Common myeloid progenitor, CD34-positive (primary cell): ENCODE data around the gene REPIN1.

ENCODE experiments used
- CTCF ChIA-PET: fragments of 350-600 bp; sonication (Branson Sonifier 250); formaldehyde crosslinking; loops from one replicate; lab custom pipeline; 2021; ENCODE audit warnings: antibody characterized with exemption; lab: Charles Lee
- POLR2A ChIA-PET: fragments of 350-600 bp; sonication (Branson Sonifier 250); formaldehyde crosslinking; loops from one replicate; lab custom pipeline; 2021; ENCODE audit warnings: antibody characterized with exemption; lab: Charles Lee
- DNase-seq, 3 donors: peaks; one replicate each; pipeline versions ENCODE4 v3.0.0 to v3.0.0-alpha.2; 2013
- H3K27ac ChIP-seq, 2 experiments: 1 replicate in 1 of 2; 2 replicates in 1 of 2; pipeline ENCODE4 v1.7.0; 2013; ENCODE audit warnings: inconsistent platforms in 2 of 2, low read length in 2 of 2, mild to moderate bottlenecking in 2 of 2, low read depth in 1 of 2, moderate library complexity in 1 of 2; ENCODE audit not compliant: severe bottlenecking in 2 of 2, insufficient read depth in 1 of 2, poor library complexity in 1 of 2
- H3K27me3 ChIP-seq, 5 experiments: replicated peaks in 2 of 5; 1 replicate in 3 of 5; 2 replicates in 2 of 5; pipeline versions ENCODE4 v1.6.1 to v1.7.0; 2013; ENCODE audit warnings: low read length in 4 of 5, mild to moderate bottlenecking in 2 of 5, moderate library complexity in 2 of 5, inconsistent platforms in 1 of 5; ENCODE audit not compliant: insufficient read depth in 5 of 5, control insufficient read depth in 4 of 5
- H3K36me3 ChIP-seq, 4 experiments: 1 replicate in 2 of 4; 2 replicates in 2 of 4; pipeline versions ENCODE4 v1.6.1 to v1.7.0; 2013; ENCODE audit warnings: low read length in 3 of 4, control low read depth in 1 of 4, mild to moderate bottlenecking in 1 of 4; ENCODE audit not compliant: control insufficient read depth in 4 of 4, insufficient read depth in 4 of 4
- H3K4me1 ChIP-seq, 4 experiments: 1 replicate in 3 of 4; 2 replicates in 1 of 4; pipeline versions ENCODE4 v1.6.1 to v1.7.1; 2013; ENCODE audit warnings: low read length in 3 of 4, mild to moderate bottlenecking in 3 of 4, control low read depth in 1 of 4, inconsistent platforms in 1 of 4, moderate library complexity in 1 of 4; ENCODE audit not compliant: control insufficient read depth in 4 of 4, insufficient read depth in 4 of 4; ENCODE audit errors: control extremely low read depth in 1 of 4
- H3K4me3 ChIP-seq, 7 experiments: 1 replicate in 4 of 7; 2 replicates in 3 of 7; pipeline versions ENCODE4 v1.5.1 to v1.7.0; 2013; ENCODE audit warnings: mild to moderate bottlenecking in 7 of 7, low read length in 6 of 7, moderate library complexity in 6 of 7, inconsistent platforms in 2 of 7, low read depth in 2 of 7, control low read depth in 1 of 7; ENCODE audit not compliant: insufficient read depth in 4 of 7, control insufficient read depth in 1 of 7; ENCODE audit errors: extremely low read depth in 1 of 7
- H3K9me3 ChIP-seq, 5 experiments: 1 replicate in 4 of 5; 2 replicates in 1 of 5; pipeline versions ENCODE4 v1.6.1 to v1.7.1; 2013; ENCODE audit warnings: low read length in 4 of 5, mild to moderate bottlenecking in 2 of 5, inconsistent platforms in 1 of 5, low read depth in 1 of 5, moderate library complexity in 1 of 5; ENCODE audit not compliant: control insufficient read depth in 4 of 5, insufficient read depth in 2 of 5; ENCODE audit errors: control extremely low read depth in 1 of 5
- WGBS: methylation state at CpG from one replicate; pipeline ENCODE4 v1.1.5; 2013; ENCODE audit not compliant: insufficient coverage; 5-methylcytosine and 5-hydroxymethylcytosine counted together

REPIN1 gene

DNA sequence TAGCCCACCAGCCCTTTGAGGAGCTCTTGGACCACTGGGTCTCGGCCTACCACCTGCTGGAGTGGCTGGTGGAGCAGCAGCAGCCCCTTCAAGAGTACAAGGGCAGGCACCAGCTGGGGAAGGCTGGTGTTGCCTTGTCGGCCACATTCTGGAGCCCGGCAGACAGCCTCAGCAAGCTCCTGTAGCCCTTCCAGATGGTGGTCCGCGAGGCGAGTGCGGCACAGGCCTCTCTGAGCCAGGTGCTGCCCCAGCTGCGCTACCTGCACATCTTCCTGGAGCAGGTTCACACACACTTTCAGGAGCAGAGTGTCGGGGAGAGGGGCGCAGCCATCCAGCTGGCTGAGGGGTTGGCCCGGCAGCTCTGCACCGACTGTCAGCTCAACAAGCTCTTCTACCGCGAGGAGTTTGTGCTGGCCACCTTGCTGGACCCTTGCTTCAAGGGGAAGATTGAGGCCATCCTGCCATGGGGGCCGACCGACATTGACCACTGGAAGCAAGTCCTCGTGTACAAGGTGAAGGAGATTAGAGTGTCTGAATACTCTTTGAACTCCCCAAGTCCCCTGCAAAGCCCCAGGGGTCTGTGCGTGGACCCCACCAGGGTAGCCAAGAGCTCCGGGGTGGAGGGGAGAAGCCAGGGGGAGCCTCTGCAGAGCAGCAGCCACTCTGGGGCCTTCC is 38.3 kb upstream of the REPIN1 start:
- Histone ChIP-seq H3K27me3 (no peaks in the 10 kb centered on the region), H3K4me1 (peaks cover 0 to under 1% (median 0%) of the 10 kb centered on the region in 4 experiments), H3K4me3 (no peak overlapping the region), H3K36me3 (peaks cover 16 to 66% (median 52%) of the 10 kb centered on the region in 4 experiments), H3K27ac (no peak overlapping the region), H3K9me3 (no peaks in the 10 kb centered on the region)
- ChIA-PET POLR2A (no interaction called here), CTCF (interaction anchor here (0.6 to 1.3 kb wide), 4 partner anchors 13 to 119 kb away, joined by 3 read pairs; no protein-coding TSS in a partner anchor)
- WGBS, result 98% methylated on average over 16 of the region's 19 CpGs
- DNase-seq, result no peak

DNA sequence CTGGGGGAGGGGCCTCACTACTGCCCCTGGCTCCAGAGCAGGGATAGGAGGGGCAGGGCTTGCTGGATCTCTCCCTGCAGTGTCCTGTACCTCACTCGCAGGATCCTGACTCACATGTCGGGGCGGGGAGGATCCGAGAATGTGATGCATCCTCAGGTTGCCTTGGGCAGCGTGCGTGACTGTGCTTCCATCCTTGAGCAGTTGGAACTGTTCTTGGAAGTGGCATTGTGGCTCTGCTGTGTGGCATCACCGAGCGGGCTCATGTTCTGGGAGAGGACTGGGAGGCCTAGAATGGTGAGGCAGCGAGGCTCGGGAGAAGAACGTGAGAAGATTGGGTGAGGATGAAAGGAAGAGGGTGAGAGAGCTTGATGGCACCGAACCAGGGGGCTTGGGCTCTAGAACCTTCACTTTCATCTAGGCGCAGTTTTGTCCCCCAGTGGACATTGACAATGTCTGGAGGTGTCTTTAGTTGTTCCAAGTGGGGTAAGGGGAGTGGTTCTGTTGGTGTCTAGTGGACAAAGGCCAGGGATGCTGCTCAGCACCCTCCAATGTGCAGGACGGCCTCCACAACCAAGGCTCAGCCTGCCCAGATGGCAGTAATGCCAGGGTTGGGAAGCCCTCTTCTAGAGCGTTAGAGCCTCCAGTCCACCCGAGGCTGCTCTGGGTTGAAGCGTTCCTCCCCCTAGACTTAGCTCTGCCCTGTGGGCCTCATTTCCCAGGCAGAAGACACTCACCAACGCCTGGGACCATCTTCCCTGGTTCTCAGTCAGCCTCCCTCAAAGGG is 35.6 kb upstream of the REPIN1 start:
- Histone ChIP-seq H3K36me3 (peaks cover 7 to 59% (median 45%) of the 10 kb centered on the region in 4 experiments), H3K4me1 (no peaks in the 10 kb centered on the region), H3K27me3 (no peaks in the 10 kb centered on the region), H3K4me3 (no peak overlapping the region), H3K9me3 (no peaks in the 10 kb centered on the region), H3K27ac (no peak overlapping the region)
- CTCF ChIA-PET, result no interaction called here
- POLR2A ChIA-PET, result no interaction called here
- WGBS, result 98% methylated on average over 15 of the region's 18 CpGs
- no peak for DNase-seq

DNA sequence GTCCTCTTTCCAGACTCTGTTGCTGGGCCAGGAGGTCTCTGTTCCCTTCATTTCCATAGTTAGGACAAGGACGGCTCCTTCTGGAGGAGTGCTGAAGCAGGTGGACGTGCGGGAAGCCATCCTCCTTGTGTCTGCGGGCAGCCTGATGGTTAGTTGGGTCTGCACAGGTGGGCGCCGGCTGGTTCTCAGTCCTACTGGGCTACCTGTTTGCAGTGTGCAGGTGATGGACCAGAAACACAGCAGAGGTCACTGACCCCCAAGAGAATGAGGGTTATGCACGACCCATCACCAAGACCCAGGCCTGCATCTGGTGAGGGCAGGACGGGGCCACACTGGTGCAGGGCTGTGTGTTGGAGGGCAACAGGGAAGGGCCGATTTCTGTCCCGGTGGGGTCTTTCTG is 35.0 kb upstream of the REPIN1 start:
- H3K4me1 ChIP-seq, result peaks cover 0 to 4% (median under 1%) of the 10 kb centered on the region in 4 experiments
- H3K4me3 ChIP-seq, result no peak overlapping the region
- no peak overlapping the region for H3K27ac ChIP-seq
- ChIA-PET CTCF (interaction anchor here (0.7 kb wide), 1 partner anchor 73 kb away, joined by 3 read pairs; no protein-coding TSS in a partner anchor), POLR2A (no interaction called here)
- no peaks in the 10 kb centered on the region for H3K27me3 ChIP-seq
- peaks cover 4 to 54% (median 39%) of the 10 kb centered on the region in 4 experiments for H3K36me3 ChIP-seq
- DNase-seq, result no peak
- no peaks in the 10 kb centered on the region for H3K9me3 ChIP-seq
- 95% methylated on average over 10 of the region's 10 CpGs for WGBS

DNA sequence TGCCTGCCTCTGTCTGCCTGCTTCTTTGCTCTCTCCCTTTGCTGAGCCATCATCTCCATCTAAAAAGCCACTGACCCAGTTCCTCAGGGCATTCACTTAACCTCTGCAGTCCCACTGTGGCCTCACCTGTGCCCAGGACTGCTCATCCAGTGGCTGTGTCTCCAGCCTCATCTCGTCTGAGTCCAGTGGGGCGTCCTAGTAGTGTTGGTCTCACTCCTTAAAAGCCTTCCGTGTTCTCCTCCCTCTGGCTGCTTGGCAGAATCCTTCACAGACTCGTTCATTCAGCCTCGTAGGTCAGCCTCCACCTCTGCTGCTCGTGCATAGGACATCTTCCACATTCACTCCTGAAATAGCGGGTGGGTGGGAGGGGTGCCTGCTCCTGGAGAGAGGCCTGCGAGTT is 34.5 kb upstream of the REPIN1 start:
- ChIA-PET POLR2A (no interaction called here), CTCF (interaction anchor here (0.7 kb wide), 1 partner anchor 73 kb away, joined by 3 read pairs; no protein-coding TSS in a partner anchor)
- H3K27me3 ChIP-seq, result no peaks in the 10 kb centered on the region
- no peak overlapping the region for H3K27ac ChIP-seq
- peaks cover 0 to 8% (median 3%) of the 10 kb centered on the region in 4 experiments for H3K4me1 ChIP-seq
- no peak overlapping the region for H3K4me3 ChIP-seq
- H3K36me3 ChIP-seq, result peaks cover 4 to 50% (median 35%) of the 10 kb centered on the region in 4 experiments
- 100% methylated on average over 6 of the region's 8 CpGs for WGBS
- DNase-seq, result no peak
- H3K9me3 ChIP-seq, result no peaks in the 10 kb centered on the region

DNA sequence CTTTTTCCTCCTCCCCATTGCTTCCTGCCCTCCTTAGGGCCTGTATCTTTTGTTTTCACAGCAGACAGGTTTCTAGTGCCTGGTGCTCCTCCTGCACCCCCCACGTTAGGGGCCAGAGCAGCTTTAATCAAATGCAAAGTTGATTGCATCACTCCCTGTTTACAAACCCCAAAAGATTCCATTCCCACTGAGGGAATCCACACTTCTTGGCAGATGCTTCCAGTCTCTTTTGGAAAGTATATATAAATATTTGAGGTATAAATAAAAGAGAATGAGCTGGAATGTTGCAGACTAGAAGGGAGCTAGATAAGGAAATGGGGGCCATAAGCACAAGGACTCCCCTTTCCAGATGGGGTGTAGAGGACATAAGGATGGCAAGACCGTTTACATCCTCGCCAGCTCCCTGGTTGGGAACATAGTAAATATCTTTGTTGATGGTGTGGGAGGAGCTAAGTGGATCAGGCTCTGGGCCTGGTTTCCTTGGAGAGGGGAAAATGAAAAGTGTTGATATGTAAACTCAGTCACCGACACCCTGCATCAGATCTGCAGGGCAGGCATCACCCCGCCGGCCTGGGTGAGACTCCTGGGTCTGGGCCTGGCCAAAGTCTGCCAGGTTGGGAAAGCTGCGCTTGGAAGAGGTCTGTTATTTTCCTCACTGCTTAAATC is 33.4 kb upstream of the REPIN1 start:
- 98% methylated on average over 6 of the region's 7 CpGs for WGBS
- DNase-seq, result no peak
- POLR2A ChIA-PET, result interaction anchor here (0.6 kb wide), 1 partner anchor 23 kb away, joined by 3 read pairs; no protein-coding TSS in a partner anchor
- Histone ChIP-seq H3K36me3 (peaks cover 0 to 38% (median 26%) of the 10 kb centered on the region in 4 experiments), H3K27me3 (peaks cover 0 to 6% (median 0%) of the 10 kb centered on the region in 5 experiments), H3K9me3 (no peaks in the 10 kb centered on the region), H3K4me3 (no peak overlapping the region), H3K27ac (no peak overlapping the region), H3K4me1 (peaks cover 2 to 20% (median 14%) of the 10 kb centered on the region in 4 experiments)
- CTCF ChIA-PET, result interaction anchor here (1.0 to 1.7 kb wide), 3 partner anchors 9 to 114 kb away, joined by 3 to 6 read pairs (median 5); no protein-coding TSS in a partner anchor

DNA sequence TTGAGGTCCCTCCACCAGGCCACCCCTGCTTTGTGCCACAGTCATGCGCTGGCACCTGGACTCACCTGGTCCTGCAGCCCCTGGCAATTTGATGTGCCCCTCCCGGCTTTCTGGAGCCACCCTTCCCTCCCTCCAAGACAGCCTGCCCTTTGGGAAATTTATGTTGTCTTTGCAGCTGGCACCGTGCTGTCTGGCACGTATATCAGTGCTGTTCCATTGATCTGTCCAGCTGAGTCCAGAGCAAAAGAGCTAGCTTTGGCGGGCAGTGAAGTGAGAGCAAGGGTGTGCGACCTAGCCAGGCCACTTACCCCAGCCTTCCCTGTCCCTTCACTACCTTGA is 32.9 kb upstream of the REPIN1 start:
- H3K27me3 ChIP-seq, result peaks cover 0 to 9% (median 0%) of the 10 kb centered on the region in 5 experiments
- 98% methylated on average over 6 of the region's 6 CpGs for WGBS
- H3K9me3 ChIP-seq, result no peaks in the 10 kb centered on the region
- no peak overlapping the region for H3K4me3 ChIP-seq
- ChIA-PET POLR2A (interaction anchor here (0.6 kb wide), 1 partner anchor 22 kb away, joined by 3 read pairs; no protein-coding TSS in a partner anchor), CTCF (interaction anchor here (1.0 to 1.7 kb wide), 3 partner anchors 10 to 113 kb away, joined by 3 to 6 read pairs (median 5); no protein-coding TSS in a partner anchor)
- H3K4me1 ChIP-seq, result peaks cover 2 to 23% (median 16%) of the 10 kb centered on the region in 4 experiments
- H3K36me3 ChIP-seq, result peaks cover 0 to 34% (median 23%) of the 10 kb centered on the region in 4 experiments
- no peak overlapping the region for H3K27ac ChIP-seq
- DNase-seq, result no peak
